HuH-7 (cell line): ENCODE measurements around the gene NETO2.
A peak's percentile ranks its signal among the peaks of the same experiment; 100 is the strongest.
"Not testable (repeated sequence)": the region's sequence is repeated elsewhere in the genome, so short reads cannot be mapped to it uniquely, and the experiment has no call there.

Experiments used
- DNase-seq: peaks from one replicate; pipeline ENCODE4 v3.0.0; 2011; ENCODE audit warnings: low spot score

Gene NETO2

DNA sequence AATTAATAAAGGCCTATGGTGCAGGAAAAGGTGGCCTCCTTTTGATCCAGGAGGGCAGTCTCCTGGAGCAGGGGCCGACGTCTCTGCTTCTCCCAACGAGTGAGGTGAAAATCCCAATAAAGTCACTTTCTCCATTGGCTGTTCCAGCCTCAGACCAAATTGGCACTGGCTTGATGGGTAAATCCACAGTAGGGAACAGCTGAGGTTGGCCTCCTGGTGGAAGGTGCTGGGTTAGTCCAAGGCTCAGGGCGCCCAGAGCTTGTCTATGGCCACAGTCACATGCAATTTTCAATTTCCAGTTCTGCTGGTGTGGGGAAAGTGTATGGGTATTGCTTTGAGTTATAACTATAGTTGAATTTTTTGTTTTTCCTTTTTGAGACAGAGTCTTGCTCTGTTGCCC is 79.0 kb downstream of the NETO2 start:
- DNase-seq = no peak

DNA sequence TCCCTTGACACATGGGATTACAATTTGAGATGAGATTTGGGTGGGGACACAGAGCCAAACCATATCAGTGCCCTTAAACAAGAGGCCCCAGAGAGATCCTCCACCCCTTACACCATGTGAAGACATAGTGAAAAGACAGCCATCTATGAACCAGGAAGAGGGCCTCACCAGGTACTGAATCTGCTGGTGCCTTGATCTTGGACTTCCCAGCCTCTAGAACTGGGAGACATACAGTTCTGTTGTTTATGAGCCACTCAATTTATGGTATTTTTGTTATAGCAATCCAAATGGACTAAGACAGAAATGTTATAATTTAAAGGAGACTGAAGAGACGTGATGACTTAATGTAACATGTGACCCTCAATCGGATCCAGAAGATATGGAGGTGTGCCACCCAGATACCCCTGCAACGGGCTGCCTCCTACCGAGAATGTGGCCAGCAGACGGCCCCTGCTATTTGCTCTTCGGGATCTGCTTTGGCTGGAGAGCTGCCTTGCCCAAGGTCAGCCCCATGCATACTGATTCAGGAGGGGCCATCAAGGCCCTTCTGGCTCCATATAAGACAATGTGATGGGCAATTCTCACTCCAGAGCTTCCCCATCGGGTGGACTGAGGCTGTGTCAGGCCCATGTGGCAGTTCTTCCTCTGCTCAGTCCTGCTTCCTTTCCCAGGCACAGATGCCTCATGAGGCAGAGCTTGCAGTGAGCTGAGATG is 80.6 kb downstream of the NETO2 start:
- DNase-seq = no peak

DNA sequence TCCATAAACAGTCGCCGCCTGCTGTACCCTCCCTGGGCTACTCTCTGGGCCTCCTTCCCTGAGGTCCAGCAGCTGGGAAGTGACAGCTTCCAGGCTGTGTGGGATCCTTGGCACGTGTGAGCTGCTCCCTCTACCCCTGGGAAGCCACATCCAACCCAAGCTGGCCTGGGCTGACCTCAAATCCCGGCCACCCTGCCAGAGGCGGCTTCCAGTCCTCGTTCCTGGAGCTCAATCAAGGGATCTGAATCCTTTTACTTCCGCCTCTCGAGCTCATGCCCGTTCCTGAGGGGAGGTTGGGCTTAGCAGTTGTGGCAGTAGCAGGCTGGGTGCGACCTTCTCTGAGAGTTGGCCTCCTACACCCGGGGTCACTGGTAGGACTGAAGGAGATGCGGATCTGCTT is 82.5 kb downstream of the NETO2 start:
- no peak for DNase-seq

DNA sequence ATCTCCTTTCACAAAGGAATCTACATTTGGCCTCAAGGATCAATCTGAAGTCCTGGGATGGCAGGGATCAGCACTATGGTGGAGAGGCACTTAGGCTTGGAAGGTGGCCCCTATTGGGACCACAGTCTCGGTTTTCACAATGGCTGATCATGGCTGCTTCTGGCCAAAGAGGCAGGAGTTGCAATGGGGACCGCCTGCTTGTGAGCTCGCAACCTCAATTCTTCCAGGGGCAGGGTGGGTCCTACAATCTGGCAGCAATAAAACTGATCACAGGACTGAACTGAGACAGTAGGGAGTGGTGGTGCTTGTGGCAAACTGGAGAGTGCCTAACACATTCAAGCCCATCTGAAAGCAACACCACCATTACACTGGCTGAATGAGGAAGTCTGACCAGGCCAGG is 83.1 kb downstream of the NETO2 start:
- DNase-seq = no peak

DNA sequence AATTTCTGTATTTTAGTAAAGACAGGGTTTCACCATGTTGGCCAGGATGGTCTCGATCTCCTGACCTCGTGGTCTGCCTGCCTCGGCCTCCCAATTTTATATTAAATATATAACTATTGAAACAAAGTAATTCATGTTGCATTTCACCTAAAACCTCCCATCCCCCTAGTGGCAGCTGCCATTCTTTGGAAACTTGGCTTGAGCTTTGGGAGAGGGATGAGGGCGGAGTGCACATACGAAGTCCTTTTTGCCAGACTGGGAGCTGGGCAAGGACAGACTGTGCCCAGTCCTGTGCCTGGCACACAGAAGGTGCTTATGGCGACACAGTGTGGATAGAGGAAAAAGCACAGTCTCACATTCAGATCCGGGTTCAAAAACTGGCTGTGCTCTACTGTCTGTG is 83.8 kb downstream of the NETO2 start:
- DNase-seq = no peak

DNA sequence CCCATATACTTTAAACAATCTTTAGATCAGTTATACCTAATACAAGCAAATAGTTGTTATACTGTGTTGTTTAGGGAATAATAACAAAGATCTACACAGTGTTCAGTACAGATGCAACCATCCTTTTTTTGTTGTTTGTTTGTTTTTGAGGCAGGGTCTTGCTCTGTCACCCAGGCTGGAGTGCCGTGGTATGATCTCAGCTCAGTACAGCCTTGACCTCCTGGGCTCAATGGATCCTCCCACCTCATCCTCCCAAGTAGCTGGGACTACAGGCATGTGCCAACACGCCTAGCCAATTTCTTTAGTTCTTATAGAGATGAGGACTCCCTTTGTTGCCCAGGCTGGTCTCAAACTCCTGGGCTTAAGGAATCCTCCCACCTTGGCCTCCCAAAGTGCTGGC is 84.6 kb downstream of the NETO2 start:
- not testable (repeated sequence) for DNase-seq

DNA sequence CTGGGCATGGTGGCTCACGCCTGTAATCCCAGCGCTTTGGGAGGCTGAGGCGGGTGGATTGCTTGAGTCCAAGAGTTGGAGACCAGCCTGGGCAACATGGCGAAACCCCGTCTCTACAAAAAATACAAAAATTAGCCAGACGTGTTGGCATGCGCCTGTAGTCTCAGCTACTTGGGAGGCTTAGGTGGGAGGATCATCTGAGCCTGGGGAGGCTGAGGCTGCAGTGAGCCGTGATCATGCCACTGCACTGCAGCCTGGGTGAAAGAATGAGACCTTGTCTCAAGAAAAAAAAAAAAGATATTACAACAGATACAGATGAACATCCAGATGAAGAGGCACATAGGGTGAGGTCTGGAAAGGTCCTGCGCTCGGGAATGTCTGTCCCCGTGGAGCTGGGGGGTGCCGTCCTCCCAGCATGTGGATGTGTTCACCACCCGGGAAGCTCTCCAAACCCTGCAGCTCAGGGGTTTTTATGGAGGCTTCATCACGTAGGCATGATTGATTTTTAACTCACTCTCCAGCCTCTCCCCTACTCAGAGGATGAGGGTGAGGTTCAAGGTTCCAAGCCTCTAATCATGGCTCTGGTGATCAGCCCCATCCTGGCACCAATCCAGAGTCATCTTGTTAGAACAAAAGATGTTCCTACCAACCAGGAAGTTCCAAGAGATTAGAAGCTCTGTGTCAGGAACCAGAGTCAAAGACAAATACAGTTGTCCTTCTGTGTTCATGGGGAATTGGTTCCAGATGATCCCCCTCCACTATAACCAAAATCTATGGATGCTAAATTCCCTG is 85.3 kb downstream of the NETO2 start:
- peak; percentile 45 for DNase-seq

DNA sequence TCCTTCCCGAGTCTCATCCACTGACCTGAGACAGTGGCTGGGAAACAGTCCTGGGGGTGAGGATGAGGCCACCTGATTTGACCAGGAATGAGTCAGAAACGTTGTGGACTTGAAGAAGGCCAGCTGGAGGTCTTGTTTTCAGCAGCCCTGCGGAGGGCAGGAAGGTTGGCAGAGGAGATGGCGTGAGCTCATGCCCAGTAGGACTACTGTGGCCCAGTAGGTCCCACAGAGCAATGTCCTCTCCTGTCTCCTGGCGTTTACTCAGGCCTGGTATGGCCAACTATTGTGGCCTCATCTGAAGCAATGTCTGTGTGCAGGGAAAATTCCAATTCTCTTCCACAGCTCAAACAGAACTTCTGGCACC is 86.1 kb downstream of the NETO2 start:
- no peak for DNase-seq

DNA sequence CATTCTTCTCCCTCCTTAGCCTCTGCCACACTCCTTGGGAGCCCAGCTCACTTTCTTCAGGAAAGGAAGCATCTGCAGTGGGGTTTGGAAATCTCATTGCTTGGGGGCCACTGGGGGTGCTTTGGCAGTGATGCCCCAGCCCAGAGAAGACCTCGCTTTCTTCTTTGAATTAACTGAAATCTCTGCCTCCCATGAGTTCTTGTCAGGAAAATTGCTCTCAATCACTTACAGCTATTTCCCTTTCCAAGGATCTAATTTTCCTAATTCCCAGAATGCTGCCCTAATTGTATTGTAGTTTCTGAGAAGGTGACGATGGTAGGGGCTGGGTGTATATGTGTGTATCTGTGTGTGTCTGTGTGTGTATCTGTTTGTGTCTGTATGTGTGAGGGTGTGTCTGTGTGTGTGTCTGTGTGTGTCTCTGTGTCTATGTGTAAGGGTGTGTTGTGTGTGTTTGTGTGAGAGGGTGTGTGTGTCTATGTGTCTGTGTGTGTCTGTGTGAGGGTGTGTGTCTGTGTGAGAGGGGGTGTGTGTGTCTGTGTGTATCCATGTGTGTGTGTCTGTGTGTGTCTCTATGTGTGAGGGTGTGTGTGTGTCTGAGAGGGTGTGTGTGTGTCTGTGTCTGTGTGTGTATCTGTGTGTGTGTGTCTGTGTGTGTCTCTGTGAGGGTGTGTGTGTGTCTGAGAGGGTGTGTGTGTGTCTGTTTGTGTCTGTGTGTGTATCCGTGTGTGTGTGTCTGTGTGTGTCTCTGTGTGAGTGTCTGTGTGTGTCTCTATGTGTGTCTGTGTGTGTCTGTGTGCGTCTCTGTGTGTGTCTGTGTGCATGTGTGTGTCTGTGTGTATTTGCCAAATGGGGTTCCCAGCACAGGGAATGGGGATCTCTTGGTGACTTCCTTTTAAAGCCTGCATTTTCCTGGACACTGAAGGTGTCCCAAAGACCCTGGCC is 86.8 kb downstream of the NETO2 start:
- no peak for DNase-seq

DNA sequence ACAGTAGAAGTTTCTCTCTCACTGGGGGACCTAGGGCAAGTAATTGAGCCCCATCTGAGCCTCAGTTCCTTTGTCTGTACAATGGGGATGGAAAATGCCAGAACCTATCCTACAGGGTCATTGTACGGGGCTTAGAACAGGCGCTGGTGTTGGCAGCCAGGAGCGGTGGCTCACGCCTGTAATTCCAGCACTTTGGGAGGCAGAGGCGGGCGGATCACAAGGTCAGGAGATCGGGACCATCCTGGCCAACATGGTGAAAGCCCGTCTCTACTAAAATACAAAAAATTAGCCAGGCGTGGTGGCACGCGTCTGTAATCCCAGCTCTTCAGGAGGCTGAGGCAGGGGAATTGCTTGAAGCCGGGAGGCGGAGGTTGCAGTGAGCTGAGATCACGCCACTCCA is 87.7 kb downstream of the NETO2 start:
- not testable (repeated sequence) for DNase-seq

DNA sequence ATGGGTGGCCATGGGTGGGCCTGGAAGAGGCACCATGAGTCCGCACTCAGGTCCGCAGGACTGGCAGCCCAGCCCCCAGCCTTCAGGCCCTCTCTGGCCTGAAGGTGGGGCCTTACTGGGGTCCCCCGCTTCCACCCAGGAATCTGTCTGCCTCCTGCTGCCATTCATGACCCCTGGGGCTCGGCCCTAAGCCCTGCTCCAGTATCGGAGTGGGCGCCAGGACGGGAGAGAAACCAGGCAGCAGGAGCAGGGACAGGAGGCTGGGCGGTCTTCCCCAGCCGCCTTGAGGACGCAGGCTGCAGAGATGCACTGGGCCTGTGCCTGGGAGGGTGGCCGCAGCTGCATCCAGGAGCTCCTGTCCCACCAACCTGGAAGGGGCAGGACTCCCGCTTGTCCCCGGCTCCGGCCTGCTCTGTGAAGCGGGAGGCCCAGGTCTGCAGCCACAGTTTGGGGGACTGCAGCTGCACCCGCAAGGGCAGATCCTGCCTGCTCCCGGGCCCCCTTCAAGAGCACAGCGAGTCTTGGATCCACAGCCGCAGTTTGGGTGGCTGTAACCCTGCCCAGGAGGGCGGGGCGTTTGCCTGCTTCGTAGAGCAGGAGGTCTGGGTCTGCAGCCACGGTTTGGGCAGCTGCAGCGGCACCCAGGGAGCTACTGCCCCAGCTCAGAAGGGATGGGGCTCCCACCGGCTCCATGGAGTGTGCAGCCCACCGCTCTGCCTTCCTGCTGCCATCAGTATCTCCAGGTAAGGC is 88.4 kb downstream of the NETO2 start:
- DNase-seq = no peak

DNA sequence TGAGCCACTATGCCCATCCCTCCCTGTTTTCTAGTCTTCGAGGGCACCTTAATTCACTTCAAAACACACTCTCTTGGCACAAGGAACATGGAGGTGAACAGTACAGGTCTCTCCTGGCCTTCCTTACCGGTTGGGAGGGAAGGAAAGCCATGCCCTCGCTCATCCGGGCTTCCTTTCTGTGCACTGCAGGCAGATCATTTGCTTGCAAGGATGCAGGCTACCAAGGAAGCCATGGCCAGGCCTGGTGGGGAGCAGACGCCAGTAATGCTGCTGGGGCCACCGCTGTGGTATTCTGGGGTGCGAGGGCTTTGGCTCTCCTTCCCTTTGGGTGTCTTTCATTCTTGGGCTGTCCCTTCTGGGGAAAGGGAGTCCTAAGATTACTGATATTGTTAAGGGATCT is 89.4 kb downstream of the NETO2 start:
- no peak for DNase-seq

DNA sequence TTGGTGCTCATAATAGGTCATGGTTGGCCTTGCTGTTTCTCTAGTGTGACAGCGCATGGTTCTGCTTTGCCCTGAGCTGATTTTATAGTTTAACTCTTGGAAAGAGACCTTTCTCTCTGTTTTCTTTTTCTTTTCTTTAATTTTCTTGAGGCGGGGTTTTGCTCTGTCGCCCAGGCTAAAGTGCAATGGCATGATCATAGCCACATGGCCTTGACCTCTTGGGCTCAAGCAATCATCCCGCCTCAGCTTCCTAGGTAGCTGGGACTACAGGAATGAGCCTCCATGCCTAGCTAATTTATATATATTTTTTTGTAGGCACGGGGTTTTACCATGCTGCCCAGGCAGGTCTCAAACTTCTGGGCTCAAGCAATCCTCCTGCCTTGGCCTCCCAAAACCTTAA is 89.8 kb downstream of the NETO2 start:
- no peak for DNase-seq

DNA sequence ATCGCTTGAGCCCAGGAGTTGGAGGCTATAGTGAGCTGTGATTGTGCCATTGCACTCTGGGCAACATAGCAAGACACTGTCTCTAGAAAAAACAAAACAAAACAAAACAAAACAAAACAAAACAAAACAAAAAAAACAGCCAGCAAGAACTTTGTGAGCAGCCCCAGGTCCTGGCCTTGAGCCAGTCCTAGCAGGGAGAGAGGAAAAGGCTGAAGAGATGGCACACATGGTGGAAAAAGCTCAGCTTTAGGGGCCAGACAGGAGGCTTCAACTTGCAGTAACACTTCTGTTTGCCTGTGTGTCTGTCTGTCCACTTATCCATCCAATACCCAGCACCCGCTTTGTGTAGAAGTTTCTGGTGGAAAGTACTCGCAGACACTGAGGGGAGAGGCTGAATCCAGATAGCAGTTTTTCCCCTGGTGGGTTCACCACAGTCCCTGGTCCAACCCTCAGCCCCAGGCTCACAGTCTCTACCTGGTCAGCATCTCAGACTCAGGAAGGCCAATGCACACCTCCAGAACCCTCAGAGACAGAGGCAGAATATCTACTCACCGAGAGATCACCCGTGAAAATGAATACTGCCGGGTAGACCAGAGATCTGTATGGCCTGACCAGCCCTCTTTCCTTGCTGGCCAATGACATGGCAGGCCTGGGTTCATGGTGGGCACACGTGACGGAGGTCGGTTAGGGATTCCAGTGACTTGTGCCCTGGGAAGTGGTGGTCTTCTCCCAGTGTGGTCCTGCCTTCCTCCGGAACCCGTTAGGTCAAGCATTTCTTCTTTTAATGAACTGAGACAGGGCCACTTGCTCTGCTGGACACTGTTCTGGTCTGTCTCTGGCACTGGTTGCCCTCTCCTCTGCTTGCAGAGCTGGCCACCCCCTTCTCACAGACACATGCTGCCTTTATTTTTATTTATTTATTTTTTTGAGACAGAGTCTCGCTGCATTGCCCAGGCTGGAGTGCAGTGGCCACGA is 90.8 kb downstream of the NETO2 start:
- no peak for DNase-seq

DNA sequence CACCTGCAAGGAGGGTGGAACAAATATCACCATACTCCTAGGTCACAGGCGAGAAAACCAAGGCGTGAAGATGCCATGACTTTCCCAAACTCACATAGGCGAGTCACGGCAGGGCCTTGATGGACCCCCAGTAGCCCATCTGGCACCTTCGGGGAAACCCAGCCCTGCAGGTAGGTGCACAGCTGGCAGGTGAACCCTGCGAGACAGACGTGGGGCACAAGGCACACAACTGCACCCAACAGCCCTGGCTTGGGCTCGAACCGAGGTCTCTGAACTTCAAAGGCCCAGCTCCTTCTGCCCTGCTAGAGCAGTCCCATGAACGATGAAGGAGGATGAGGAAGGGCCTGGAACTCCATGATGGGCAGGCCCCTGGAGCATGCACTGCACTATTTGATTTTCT is 92.7 kb downstream of the NETO2 start:
- DNase-seq = no peak

DNA sequence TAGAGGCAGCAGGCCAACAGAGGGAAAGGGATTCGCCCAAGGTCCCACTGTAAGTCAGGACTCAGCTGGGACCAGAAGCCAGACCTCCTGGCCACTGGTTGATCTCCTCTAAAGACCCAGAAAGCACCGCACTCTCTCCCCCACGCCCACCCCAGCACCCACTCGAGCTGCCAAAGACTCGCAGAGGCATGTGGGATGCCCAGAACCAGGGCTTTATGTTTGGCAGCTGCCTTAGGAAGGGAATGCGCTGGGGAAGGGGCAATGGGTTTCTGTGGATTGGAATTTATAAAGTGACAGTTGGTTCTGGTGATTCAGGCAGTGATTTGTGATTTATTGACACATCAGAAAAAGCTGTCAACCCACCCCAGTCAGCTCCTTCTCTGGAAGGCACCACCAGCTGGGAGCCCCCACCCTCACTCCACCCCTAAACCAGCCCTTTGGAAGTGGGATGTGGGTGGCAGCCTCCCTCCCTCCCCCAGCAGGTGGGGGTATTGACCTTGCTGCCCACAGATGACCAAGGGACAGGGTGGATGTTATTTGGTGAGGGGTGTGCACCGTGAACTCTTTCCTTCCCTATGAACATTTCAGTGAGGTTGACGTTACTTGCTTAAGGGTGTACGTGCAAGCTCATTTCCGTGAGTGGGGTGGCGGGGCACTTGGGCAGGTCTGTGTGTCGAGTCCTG is 93.7 kb downstream of the NETO2 start:
- no peak for DNase-seq

DNA sequence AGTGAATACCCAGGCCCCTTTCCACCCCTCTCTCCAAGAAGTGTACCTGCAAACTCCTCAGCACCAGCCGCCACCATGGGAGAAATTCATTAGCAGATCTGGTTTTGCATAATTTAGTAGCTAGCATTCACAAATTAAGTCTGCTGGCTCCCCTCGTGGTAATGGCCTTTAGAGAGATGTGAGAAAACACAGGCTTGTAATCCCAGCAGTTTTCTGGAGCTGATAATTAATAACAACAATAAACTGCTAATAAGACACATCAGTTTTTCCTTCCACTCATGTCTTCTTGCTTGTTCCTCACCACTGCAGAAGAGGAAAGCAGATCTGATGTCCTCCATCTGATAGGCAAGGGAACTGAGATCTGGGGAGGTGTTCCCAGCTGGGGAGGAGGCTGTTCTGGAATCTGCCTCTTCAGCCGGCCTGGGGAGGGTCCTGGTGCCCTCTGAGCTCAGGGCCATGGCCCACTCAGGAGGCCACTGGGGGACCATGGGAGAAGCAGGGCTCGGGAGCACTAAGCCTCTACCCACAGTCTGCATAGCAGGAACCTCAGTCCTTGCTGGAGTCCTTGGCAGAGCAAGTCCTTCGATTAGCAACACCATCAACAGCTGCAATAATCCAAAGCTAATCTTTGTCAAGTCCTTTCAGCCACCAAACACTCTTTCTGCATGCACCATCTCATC is 96.1 kb downstream of the NETO2 start:
- no peak for DNase-seq

DNA sequence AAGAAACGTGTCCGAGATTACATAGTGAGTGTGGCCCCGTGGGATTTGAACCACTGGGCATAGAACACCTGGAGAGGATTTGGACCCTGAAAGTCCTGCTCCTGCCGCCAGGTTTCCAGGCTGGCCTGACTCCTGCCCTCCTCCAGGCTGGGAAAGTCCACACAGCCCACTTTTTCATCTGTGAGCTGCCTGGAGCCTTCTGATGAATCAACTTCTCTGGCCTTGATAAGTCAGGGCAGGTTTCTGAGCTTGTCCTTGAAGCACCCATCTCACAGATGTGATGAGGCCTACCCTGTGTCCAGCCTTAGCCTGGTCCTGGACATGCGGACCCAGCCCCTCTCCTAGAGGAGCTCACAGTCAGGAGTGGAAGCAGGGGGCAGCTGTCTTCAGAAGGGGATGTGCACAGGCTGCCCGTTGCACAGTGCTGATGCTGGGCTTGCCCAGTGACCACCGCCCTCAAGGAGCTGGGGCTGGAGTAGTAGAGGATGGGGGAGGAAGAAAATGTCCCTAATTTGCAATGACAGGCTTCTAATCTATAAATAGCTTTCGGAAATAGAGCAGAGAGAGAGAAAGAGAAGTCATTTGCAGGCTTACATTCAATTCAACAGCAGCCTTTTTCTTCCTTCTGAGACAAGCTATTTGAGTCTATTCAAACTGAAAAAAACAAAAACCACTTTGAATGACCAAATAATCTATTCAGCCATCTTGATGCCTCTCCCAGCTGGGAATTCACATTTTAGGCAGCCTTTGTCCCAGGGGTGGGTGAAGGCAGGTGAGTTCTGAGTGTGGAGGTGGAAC is 96.8 kb downstream of the NETO2 start:
- DNase-seq = no peak

DNA sequence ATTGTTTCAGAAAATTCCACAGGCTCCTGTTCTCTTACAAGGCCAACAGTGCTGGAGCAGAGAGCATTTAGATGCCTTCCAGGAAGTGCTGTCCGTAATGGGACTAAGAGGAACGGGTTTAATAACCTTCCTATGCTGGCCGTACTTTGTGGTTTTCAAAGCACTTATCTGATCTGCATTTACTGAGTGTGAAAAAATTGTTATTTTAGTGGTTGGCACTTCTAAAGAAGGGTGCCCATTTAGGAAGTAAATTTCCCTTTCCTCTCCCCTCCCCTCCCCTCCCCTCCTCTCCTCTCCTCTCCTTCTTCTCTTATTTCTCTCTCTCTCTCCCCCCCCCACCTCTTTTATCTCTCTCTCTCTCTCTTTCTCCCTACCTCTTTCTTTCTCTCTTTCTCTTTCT is 98.3 kb downstream of the NETO2 start:
- no peak for DNase-seq
